ENCODE data around the gene LRRN3.

- TF ChIP-seq CTCF (IDR thresholded peaks at IDR 0.05) (no peak), POLR2A (IDR thresholded peaks at IDR 0.05) (no peak)
Measured at GRCh38 chr7:111077001-111077400, 13.9 kb upstream of the LRRN3 start.

Measured in right lobe of liver (tissue), 4 donors.